HepG2 (cell line): ENCODE measurements around the gene NFS1. TPM values are rescaled to one million over a fixed set of nuclear protein-coding genes. Genes with fewer than 3 reads are reported as not detected.

Experiments used
- FOXK1 ChIP-seq: sonication (generic); formaldehyde crosslinking; IDR thresholded peaks from 2 replicates; pipeline ENCODE4 v1.4.0; 2020; ENCODE audit warnings: low read depth, missing genetic modification reagents, borderline replicate concordance
- FOXO1 ChIP-seq: sonication (generic); formaldehyde crosslinking; IDR thresholded peaks from 2 replicates; pipeline ENCODE4 v1.4.0; 2020; ENCODE audit warnings: missing genetic modification reagents
- HMGA1 ChIP-seq: sonication (generic); formaldehyde crosslinking; conservative IDR thresholded peaks from 2 replicates; pipeline ENCODE4 v1.4.0; 2020; ENCODE audit warnings: missing genetic modification reagents
- MYC ChIP-seq: sonication (generic); formaldehyde crosslinking; IDR thresholded peaks from 2 replicates; pipeline ENCODE4 v1.9.0; 2021; ENCODE audit warnings: missing genetic modification reagents, borderline replicate concordance
- NKX3-1 ChIP-seq: sonication (generic); formaldehyde crosslinking; IDR thresholded peaks from 2 replicates; pipeline ENCODE4 v1.5.0; 2020; ENCODE audit warnings: missing genetic modification reagents
- NR2F6 ChIP-seq, 2 experiments: IDR thresholded peaks; 2 replicates each; pipeline ENCODE4 v1.6.1; 2016; ENCODE audit warnings: antibody characterized with exemption in 1 of 2, mild to moderate bottlenecking in 1 of 2
- PLSCR1 ChIP-seq: sonication (generic); formaldehyde crosslinking; IDR thresholded peaks from 2 replicates; pipeline ENCODE4 v1.5.0; 2020; ENCODE audit warnings: missing genetic modification reagents, mild to moderate bottlenecking, borderline replicate concordance
- SCMH1 ChIP-seq: sonication (generic); formaldehyde crosslinking; IDR thresholded peaks from 2 replicates; pipeline ENCODE4 v1.9.0; 2021; ENCODE audit warnings: missing genetic modification reagents, mild to moderate bottlenecking, borderline replicate concordance
- SNRNP70 ChIP-seq: fragments of 200-400 bp; formaldehyde crosslinking; IDR thresholded peaks from 2 replicates; pipeline ENCODE4 v1.6.1; 2017; ENCODE audit warnings: mild to moderate bottlenecking, low read depth, low read length, moderate library complexity
- ZBTB7B ChIP-seq: sonication (generic); formaldehyde crosslinking; IDR thresholded peaks from 2 replicates; pipeline ENCODE4 v1.4.0; 2020; ENCODE audit warnings: missing genetic modification reagents
- ZNF101 ChIP-seq: sonication (generic); formaldehyde crosslinking; IDR thresholded peaks from 2 replicates; pipeline ENCODE4 v1.4.0; 2020; ENCODE audit warnings: mild to moderate bottlenecking, low read depth, missing genetic modification reagents, borderline replicate concordance
- ZNF275 ChIP-seq: sonication (generic); formaldehyde crosslinking; IDR thresholded peaks from 2 replicates; pipeline ENCODE4 v1.8.0; 2022; ENCODE audit warnings: missing genetic modification reagents, mild to moderate bottlenecking, inconsistent platforms, borderline replicate concordance
- ZNF564 ChIP-seq: sonication (generic); formaldehyde crosslinking; IDR thresholded peaks from 2 replicates; pipeline ENCODE4 v1.8.1; 2023; ENCODE audit warnings: mild to moderate bottlenecking, missing genetic modification reagents
- ZSCAN20 ChIP-seq: sonication (generic); formaldehyde crosslinking; IDR thresholded peaks from 2 replicates; pipeline ENCODE4 v1.4.0; 2020; ENCODE audit warnings: missing genetic modification reagents, mild to moderate bottlenecking, borderline replicate concordance
- polyA plus RNA-seq, 8 experiments: library from polyadenylated mRNA; depleted of rRNA in 3 of 8; stranded (reverse) in 7 of 8; unstranded in 1 of 8; fragments of >200 nt; fragmentation: Illumina TruSeq in 4 of 8; extraction: Trizol in 4 of 8; gene quantifications; 2 replicates each; pipeline versions ENCODE4 v1.2.1 to v1.2.3, GENCODE V29; 2011 to 2016; ENCODE audit warnings: low read depth in 4 of 8, missing spikeins in 1 of 8, mixed read lengths in 1 of 8; ENCODE audit not compliant: insufficient read depth in 1 of 8
- total RNA-seq, 5 experiments: library from RNA; depleted of rRNA; stranded (reverse); fragments of >200 nt; fragmentation: Illumina TruSeq; extraction: Trizol; gene quantifications; 2 replicates each; pipeline ENCODE4 v1.2.3, GENCODE V29; 2016; ENCODE audit warnings: low read depth in 1 of 5
- TF ChIP-seq, protein P1 (sequence below): sonication (generic); formaldehyde crosslinking; IDR thresholded peaks from one replicate; pipeline ENCODE4 v1.5.1; 2020; ENCODE audit warnings: mild to moderate bottlenecking, missing genetic modification reagents; ENCODE audit errors: not compliant biosample characterization

Gene NFS1
- total and polyA plus RNA-seq, 2 of the 13 experiments (the other 11 are each of a cell fraction or from before 2014, with no cell fraction given): 65.9 to 88.1 TPM

- TF ChIP-seq MYC: peak; percentile 98
- peak; percentile 80 for TF ChIP-seq ZNF275 (CRISPR knock-in tag)
- TF ChIP-seq NR2F6 (IDR thresholded peaks at IDR 0.05): no peak
- peak; percentile 52; the same call in 1 of the 2 replicates for TF ChIP-seq NR2F6 (CRISPR knock-in tag; IDR thresholded peaks at IDR 0.05)
- TF ChIP-seq SCMH1 (CRISPR knock-in tag): no peak
- peak; percentile 95 for TF ChIP-seq FOXK1 (CRISPR knock-in tag)
- TF ChIP-seq ZSCAN20 (CRISPR knock-in tag): peak; percentile 97
- peak; percentile 77 for TF ChIP-seq NKX3-1 (CRISPR knock-in tag)
- no peak for TF ChIP-seq HMGA1 (CRISPR knock-in tag)
- peak; percentile 27 for TF ChIP-seq ZNF101 (CRISPR knock-in tag)
- peak; percentile 96; the same call in 1 of the 2 replicates for TF ChIP-seq PLSCR1 (CRISPR knock-in tag)
- peak; percentile 99 for TF ChIP-seq ZBTB7B (CRISPR knock-in tag)
- TF ChIP-seq, protein P1, sequence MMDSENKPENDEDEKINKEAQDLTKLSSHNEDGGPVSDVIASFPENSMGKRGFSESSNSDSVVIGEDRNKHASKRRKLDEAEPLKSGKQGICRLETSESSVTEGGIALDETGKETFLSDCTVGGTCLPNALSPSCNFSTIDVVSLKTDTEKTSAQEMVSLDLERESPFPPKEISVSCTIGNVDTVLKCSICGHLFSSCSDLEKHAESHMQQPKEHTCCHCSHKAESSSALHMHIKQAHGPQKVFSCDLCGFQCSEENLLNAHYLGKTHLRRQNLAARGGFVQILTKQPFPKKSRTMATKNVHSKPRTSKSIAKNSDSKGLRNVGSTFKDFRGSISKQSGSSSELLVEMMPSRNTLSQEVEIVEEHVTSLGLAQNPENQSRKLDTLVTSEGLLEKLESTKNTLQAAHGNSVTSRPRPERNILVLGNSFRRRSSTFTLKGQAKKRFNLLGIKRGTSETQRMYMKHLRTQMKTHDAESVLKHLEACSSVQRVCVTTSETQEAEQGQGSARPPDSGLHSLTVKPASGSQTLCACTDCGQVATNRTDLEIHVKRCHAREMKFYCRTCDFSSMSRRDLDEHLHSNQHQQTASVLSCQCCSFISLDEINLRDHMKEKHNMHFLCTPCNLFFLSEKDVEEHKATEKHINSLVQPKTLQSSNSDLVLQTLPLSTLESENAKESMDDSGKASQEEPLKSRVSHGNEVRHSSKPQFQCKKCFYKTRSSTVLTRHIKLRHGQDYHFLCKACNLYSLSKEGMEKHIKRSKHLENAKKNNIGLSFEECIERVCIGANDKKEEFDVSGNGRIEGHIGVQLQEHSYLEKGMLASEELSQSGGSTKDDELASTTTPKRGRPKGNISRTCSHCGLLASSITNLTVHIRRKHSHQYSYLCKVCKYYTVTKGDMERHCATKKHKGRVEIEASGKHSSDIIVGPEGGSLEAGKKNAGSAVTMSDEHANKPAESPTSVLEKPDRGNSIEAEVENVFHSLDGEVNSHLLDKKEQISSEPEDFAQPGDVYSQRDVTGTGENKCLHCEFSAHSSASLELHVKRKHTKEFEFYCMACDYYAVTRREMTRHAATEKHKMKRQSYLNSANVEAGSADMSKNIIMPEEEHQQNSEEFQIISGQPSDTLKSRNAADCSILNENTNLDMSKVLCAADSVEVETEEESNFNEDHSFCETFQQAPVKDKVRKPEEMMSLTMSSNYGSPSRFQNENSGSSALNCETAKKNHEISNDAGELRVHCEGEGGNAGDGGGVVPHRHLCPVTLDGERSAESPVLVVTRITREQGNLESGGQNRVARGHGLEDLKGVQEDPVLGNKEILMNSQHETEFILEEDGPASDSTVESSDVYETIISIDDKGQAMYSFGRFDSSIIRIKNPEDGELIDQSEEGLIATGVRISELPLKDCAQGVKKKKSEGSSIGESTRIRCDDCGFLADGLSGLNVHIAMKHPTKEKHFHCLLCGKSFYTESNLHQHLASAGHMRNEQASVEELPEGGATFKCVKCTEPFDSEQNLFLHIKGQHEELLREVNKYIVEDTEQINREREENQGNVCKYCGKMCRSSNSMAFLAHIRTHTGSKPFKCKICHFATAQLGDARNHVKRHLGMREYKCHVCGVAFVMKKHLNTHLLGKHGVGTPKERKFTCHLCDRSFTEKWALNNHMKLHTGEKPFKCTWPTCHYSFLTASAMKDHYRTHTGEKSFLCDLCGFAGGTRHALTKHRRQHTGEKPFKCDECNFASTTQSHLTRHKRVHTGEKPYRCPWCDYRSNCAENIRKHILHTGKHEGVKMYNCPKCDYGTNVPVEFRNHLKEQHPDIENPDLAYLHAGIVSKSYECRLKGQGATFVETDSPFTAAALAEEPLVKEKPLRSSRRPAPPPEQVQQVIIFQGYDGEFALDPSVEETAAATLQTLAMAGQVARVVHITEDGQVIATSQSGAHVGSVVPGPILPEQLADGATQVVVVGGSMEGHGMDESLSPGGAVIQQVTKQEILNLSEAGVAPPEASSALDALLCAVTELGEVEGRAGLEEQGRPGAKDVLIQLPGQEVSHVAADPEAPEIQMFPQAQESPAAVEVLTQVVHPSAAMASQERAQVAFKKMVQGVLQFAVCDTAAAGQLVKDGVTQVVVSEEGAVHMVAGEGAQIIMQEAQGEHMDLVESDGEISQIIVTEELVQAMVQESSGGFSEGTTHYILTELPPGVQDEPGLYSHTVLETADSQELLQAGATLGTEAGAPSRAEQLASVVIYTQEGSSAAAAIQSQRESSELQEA (CRISPR knock-in tag): peak; percentile 99
- TF ChIP-seq FOXO1 (CRISPR knock-in tag): peak; percentile 66
- peak; percentile 98 for TF ChIP-seq ZNF564
- TF ChIP-seq SNRNP70: no peak
Measured at GRCh38 chr20:35699127-35699956, at the start of gene NFS1, which contains the start of gene ROMO1 (continued).
